ENCODE measurements around the gene PABPN1L.

PABPN1L gene

DNA sequence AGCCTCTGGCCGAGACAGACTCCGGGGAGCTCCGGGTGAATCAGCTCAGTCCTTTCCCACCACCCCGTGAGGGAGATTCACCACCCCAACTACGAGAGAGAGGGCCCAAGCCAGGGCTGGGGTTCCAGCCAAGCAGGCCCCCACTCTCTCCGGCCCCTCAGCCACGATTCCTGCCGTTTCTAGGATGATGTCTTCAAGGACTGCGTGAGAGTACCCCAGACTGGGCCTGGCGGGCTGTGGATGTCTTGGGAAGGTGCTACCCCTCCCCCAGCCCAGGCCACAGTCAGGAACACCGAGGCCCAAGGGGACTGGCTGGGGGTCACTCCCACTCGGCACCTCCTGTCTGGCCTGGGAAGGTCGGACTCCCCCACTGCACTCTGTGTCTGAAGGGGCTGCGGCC, 21.6 kb upstream of the PABPN1L start:
- DNase-seq (ENCODE audit: low spot score), result no peak
- in situ Hi-C loops (cut with MboI; ENCODE audit: low sequenced_read_pairs, unreplicated experiment), result no loop called here
- TF ChIP-seq, protein P1, sequence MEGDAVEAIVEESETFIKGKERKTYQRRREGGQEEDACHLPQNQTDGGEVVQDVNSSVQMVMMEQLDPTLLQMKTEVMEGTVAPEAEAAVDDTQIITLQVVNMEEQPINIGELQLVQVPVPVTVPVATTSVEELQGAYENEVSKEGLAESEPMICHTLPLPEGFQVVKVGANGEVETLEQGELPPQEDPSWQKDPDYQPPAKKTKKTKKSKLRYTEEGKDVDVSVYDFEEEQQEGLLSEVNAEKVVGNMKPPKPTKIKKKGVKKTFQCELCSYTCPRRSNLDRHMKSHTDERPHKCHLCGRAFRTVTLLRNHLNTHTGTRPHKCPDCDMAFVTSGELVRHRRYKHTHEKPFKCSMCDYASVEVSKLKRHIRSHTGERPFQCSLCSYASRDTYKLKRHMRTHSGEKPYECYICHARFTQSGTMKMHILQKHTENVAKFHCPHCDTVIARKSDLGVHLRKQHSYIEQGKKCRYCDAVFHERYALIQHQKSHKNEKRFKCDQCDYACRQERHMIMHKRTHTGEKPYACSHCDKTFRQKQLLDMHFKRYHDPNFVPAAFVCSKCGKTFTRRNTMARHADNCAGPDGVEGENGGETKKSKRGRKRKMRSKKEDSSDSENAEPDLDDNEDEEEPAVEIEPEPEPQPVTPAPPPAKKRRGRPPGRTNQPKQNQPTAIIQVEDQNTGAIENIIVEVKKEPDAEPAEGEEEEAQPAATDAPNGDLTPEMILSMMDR (IDR thresholded peaks at IDR 0.05; ENCODE audit: borderline replicate concordance, control extremely low read depth, extremely low read depth, insufficient read depth, missing control alignments), result no peak

DNA sequence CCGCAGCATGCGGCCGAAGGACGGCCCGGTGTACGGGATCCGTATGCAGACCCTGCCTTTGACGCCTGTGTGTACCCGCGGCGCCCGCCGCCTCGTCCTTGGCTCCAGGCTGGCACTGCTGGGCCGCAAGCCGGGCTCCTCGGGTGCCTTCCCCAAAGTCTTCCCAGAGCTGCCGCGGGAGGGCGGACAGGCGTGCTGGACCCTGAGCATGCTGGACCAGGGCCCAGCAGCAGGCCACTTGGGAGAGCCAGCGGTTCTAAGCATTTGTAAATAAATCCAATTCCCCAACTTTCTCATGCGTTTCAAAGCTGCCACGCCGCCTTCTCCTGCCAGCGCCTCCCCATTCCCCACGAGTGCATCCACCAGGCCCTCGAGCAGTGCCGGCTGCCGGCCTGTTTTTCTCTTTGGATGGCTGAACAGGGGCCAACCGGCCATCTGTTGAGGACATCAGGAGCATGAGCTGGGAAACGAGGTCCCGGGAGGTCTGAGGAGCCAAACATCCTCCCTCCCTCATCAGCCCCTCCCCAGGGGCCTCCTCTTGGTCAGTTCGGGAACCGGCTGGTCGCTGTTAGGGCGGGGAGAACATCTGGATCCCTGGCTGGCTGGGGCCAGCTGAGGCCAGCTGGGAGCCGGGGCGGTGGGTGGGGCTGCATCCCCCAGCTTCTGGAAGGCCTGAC, 20.5 kb upstream of the PABPN1L start:
- in situ Hi-C loops (cut with MboI; ENCODE audit: low sequenced_read_pairs, unreplicated experiment), result no loop called here
- DNase-seq (ENCODE audit: low spot score), result no peak
- TF ChIP-seq, protein P1 (IDR thresholded peaks at IDR 0.05; ENCODE audit: borderline replicate concordance, control extremely low read depth, extremely low read depth, insufficient read depth, missing control alignments), result no peak

DNA sequence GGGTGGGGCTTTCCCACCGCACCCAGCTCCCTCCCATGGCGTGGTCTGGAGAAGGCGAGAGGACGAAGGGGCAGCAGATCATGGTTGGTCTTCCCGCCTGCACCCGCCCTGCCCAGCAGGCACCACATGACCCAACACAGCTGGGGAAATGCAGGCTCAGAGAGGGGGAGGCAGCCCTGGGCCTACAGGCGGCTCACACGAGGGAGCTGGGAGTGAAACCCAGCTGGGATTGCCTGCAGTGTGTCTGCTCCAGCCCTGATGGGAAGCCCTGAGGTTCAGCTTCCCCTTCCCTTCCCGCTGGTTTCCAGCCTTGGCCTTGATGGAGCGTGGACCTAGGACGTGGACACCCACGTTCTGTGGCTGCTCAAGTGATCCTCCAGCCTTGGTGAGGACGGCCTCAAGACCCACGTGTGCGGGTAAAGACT, 20.0 kb upstream of the PABPN1L start:
- TF ChIP-seq, protein P1 (IDR thresholded peaks at IDR 0.05; ENCODE audit: borderline replicate concordance, control extremely low read depth, extremely low read depth, insufficient read depth, missing control alignments), result no peak
- in situ Hi-C loops (cut with MboI; ENCODE audit: low sequenced_read_pairs, unreplicated experiment), result no loop called here
- DNase-seq (ENCODE audit: low spot score), result no peak

DNA sequence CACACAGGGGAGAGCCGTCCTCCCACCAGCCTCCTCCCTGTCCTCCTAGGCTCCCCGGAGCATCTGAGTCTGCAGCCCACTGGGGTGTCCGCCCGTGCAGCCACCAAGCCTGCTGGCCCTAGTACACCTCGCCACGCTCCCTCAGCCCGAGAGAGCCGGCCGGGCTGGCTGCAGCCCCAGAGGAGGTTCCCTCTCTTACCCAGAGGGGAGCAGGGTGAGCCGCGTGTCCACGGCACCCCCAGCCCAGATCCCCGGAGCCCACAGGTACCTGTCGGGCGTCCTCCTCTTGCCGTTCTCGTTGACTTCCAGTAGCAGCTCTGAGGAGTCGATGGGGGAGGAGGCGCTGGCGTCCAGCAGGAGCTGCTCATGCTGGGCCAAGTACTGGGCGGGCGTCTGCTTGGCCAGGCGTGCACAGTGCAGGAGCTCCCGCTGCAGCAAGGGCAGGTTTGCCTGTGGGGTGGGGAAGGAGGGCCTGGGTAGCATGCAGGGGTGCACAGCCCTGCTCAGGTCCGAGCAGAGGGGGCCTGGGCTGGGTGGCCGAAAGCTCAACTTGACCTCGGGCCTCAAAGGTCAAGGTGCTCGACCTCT, 19.3 kb upstream of the PABPN1L start:
- DNase-seq (ENCODE audit: low spot score), result no peak
- TF ChIP-seq, protein P1 (IDR thresholded peaks at IDR 0.05; ENCODE audit: borderline replicate concordance, control extremely low read depth, extremely low read depth, insufficient read depth, missing control alignments), result no peak

DNA sequence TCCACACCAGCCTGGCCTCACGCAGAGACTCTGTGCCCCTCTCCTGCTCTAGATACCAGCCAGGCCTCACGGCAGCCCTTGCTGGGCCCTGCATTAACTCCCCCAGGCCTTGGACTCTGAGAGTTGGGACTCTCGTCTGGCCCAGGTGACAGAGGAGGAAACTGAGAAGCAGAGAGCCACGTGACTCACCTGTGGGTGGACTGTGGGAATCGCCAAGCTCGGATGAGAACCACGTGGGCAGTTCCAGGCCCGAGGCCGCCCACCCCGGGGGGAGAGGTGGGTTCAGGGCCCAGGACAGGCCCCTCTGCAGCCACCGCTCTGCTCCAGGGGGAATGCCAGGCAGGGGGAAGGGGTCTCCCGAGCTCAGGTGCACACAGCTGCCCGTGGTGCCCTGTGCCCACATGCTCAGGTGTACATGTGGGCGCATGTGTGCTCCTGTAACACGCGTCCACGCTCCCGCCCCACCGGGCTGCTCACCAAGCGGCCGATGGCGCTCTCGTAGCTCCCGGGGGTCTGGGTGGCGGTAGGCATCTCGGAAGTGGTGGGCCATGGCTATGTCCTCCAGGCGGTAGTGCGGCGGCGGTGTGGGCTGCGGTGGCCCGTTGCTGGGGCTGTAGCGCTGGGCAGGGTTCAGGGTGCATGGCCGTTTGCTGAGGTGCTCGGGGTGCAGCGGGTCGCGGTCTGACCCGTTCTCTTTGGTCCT, 18.3 kb upstream of the PABPN1L start:
- TF ChIP-seq, protein P1 (IDR thresholded peaks at IDR 0.05; ENCODE audit: borderline replicate concordance, control extremely low read depth, extremely low read depth, insufficient read depth, missing control alignments), result no peak
- DNase-seq (ENCODE audit: low spot score), result no peak
- in situ Hi-C loops (cut with MboI; ENCODE audit: low sequenced_read_pairs, unreplicated experiment), result no loop called here

More for the DNA sequence above, 19.3 kb upstream of the PABPN1L start:
- in situ Hi-C loops (cut with MboI; ENCODE audit: low sequenced_read_pairs, unreplicated experiment), result no loop called here

DNA sequence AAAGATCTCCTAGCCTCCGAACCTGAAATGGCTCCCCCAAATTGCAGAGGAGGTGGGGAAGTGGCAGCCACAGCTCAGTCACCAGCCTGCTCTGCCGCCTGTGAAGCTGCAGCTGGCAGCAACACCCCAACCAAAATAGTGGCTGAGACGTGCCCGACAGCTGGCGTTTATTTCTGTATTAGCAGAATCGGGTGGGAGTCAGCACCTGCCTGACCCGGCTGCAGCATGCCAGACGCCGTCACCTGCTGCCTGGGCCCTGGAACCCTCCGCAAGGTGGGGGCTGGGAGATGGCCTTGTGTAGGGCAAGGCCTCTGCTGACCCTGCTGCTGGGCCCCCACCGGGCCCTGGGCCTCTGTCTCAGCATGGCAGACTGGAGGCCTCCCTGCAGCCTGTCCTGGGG, 17.5 kb upstream of the PABPN1L start:
- in situ Hi-C loops (cut with MboI; ENCODE audit: low sequenced_read_pairs, unreplicated experiment), result no loop called here
- TF ChIP-seq, protein P1 (IDR thresholded peaks at IDR 0.05; ENCODE audit: borderline replicate concordance, control extremely low read depth, extremely low read depth, insufficient read depth, missing control alignments), result no peak
- DNase-seq (ENCODE audit: low spot score), result no peak
